HG03469 (cell line): ENCODE data around the gene KLK4.

Source experiments
- ATAC-seq: cut with Tn5 transposase; IDR thresholded peaks from one replicate; pipeline ENCODE4 v1.9.1; 2021; ENCODE audit warnings: mild to moderate bottlenecking, moderate library complexity, moderate number of reproducible peaks; ENCODE audit not compliant: unreplicated experiment

KLK4 gene

GRCh38 chr19:50911206-50912101, at the start of gene KLK4:
Gene KLK4 (minus strand): TSS chr19:50911395. CDS start chr19:50910738, 657 bp downstream.
- ATAC-seq, result no peak

- ATAC-seq, result no peak
Measured at GRCh38 chr19:50959731-50960500, 48.7 kb upstream of the KLK4 start.

GRCh38 chr19:50957587-50957986, 46.4 kb upstream of the KLK4 start:
- ATAC-seq, result no peak

GRCh38 chr19:50952910-50953309, 41.7 kb upstream of the KLK4 start, which contains the start of gene KLK5:
Gene KLK5 (minus strand): TSS chr19:50953038. CDS start chr19:50952657, 381 bp downstream.
- no peak for ATAC-seq

GRCh38 chr19:50949861-50950260, 38.7 kb upstream of the KLK4 start:
- no peak for ATAC-seq

- no peak for ATAC-seq
Measured at GRCh38 chr19:50947123-50947522, 35.9 kb upstream of the KLK4 start.

GRCh38 chr19:50944795-50945194, 33.6 kb upstream of the KLK4 start:
- ATAC-seq, result no peak

- no peak for ATAC-seq
Measured at GRCh38 chr19:50943074-50943828, 32.1 kb upstream of the KLK4 start.

- ATAC-seq, result no peak
Measured at GRCh38 chr19:50939596-50939995, 28.4 kb upstream of the KLK4 start.

GRCh38 chr19:50933640-50934039, 22.4 kb upstream of the KLK4 start:
- no peak for ATAC-seq

GRCh38 chr19:50932690-50933083, 21.5 kb upstream of the KLK4 start:
- ATAC-seq, result no peak

GRCh38 chr19:50932018-50932689, 21.0 kb upstream of the KLK4 start:
- ATAC-seq, result no peak

GRCh38 chr19:50931023-50931422, 19.8 kb upstream of the KLK4 start:
- no peak for ATAC-seq

- ATAC-seq, result no peak
Measured at GRCh38 chr19:50928831-50929230, 17.6 kb upstream of the KLK4 start.

- no peak for ATAC-seq
Measured at GRCh38 chr19:50926144-50926543, 14.9 kb upstream of the KLK4 start.

GRCh38 chr19:50925734-50926133, 14.5 kb upstream of the KLK4 start:
- ATAC-seq, result no peak

- no peak for ATAC-seq
Measured at GRCh38 chr19:50924586-50924985, 13.4 kb upstream of the KLK4 start.

GRCh38 chr19:50922317-50922853, 11.2 kb upstream of the KLK4 start:
- no peak for ATAC-seq

- no peak for ATAC-seq
Measured at GRCh38 chr19:50921426-50922316, 10.5 kb upstream of the KLK4 start.
